Hematopoietic multipotent progenitor cell treated with erythropoietin and hydrocortisone succinate and interleukin-3 and kit ligand, for 6 days (in vitro differentiated cells): ENCODE data around the gene P2RX1.
"Not testable (repeated sequence)": the region's sequence is repeated elsewhere in the genome, so short reads cannot be mapped to it uniquely, and the experiment has no call there.

Source experiments
- DNase-seq: peaks from one replicate; pipeline ENCODE4 v3.0.0-alpha.2; 2015

The P2RX1 gene

DNA sequence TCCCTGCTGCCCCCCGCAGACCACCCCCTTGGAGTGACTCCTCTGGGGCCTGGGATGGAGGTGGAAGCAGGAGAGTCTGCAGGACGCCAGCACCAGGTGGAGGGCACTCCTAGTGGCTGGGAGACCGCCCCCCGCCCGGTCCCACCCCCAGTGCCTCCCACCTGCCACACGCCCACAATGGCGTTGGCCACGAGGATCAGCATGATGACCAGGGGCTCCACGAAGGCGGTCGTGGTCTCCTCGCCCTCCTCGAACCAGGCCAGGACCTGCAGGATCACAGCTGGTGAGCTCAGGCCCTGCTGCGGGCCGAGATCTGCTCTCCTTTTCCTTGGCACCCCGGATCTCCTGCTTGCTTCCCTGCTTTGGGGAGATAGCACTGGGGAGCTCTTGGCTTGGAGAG, 35.2 kb upstream of the P2RX1 start:
- DNase-seq: no peak

DNA sequence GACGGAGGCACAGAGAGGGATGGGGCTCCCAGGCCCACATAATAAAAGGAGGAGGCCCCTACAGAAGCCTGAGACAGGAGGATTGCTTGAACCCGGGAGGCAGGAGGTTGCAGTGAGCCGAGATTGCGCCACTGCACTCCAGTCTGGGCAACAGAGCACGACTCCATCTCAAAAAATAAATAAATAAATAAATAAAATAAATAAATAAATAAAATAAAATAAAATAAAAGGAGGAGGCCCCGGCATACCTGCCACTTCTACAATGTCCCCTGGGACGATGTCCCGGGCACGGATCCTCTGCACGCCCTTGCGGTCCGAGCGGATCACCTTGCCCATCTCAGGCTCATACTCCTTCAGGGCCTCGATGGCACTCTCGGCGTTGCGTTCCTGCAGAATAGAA, 34.7 kb upstream of the P2RX1 start:
- DNase-seq: no peak

DNA sequence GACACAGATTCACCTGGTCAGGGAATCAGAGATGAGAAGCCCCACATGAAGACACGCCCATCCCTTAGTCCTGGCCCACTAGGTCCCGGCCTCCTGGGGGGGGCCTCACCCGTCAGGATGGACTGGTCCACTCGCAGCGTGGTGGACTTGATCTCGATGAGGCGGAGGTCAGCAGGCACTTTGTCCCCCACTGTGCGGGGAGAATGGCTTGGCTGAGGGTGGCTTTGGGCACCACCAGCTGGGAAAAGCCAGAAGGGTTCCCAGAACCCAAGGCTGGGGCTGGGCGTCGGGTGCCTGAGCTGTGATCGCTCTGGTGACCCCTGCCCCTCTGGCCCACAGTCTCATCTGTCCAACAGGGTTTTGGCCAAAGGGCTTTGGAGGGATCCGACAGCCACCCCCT, 34.3 kb upstream of the P2RX1 start:
- DNase-seq: no peak

DNA sequence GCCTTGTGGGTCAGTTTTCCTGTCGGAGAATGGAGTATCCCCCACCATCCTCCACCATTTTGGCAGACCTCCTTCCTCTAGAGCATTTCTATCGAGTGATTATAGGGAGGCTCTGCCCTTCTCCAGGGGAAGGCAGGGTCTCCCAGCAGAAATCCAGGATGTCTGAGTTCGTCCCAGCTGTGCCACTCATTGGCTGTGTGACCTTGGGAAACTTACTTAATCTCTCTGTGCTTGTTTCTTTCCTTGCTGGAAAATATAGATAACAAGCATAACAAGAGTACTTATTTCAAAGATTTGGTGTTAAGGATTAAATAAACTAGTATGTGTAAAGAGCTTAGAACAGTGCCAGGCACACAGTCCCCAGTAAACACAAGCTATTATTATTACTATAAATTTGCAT, 33.2 kb upstream of the P2RX1 start:
- no peak for DNase-seq

DNA sequence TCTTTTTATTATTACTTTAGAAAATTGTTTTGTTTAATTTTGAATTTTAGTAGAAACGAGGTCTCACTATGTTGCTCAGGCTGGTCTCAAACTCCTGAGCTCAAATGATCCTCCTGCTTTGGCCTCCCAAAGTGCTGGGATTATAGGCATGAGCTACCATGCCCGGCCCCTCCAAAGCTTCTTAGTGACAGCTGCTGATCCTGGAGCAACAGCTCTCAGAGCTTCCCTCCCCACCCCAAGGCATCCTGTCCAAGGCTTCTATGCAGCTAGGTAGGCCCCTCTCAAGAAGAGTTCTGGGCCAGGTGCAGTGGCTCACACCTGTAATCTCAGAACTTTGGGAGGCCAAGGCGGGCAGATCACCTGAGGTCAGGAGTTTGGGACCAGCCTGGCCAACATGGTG, 32.3 kb upstream of the P2RX1 start:
- not testable (repeated sequence) for DNase-seq

DNA sequence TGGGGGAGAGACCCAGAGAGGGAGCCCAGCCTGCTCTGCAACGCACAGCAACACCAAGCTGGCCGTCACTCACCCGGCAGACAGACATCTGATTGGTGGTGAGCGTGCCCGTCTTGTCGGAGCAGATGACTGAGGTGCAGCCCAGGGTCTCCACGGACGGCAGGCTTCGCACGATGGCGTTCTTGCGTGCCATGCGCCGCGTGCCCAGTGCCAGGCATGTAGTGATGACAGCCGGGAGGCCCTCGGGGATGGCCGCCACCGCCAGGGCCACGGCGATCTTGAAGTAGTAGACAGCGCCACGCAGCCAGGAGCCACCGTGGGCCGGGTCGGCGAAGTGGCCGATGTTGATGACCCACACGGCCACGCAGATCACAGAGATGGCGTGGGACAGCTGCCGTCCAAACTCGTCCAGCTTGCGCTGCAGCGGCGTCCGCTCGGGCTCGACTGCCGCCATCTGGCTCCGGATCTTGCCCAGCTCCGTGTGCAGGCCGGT, 31.1 kb upstream of the P2RX1 start:
- no peak for DNase-seq

DNA sequence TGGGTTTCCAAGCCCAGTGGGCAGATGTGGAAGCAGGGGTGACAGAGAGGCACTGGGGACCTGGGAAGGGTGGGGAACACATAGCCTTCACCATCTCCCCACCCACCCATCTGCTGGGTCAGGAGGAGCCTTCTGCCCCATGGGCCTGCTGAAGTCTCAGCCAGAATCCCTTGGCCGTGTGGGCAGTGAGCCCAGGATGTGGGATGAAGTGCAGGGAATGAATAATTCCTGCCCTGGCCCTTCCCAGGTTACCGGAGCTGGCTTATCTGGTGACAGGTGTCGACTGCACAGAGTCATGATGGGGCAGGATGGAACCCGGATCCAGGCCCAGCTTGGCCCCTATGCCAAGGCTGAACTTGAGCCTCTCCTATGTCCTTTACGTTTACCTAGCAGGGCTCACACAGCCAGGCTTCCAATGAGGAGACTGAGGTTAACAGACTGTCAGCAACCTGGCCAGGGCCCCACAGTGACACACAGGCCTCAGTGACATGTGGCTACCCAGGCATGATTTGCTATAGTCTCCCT, 30.5 kb upstream of the P2RX1 start:
- no peak for DNase-seq

DNA sequence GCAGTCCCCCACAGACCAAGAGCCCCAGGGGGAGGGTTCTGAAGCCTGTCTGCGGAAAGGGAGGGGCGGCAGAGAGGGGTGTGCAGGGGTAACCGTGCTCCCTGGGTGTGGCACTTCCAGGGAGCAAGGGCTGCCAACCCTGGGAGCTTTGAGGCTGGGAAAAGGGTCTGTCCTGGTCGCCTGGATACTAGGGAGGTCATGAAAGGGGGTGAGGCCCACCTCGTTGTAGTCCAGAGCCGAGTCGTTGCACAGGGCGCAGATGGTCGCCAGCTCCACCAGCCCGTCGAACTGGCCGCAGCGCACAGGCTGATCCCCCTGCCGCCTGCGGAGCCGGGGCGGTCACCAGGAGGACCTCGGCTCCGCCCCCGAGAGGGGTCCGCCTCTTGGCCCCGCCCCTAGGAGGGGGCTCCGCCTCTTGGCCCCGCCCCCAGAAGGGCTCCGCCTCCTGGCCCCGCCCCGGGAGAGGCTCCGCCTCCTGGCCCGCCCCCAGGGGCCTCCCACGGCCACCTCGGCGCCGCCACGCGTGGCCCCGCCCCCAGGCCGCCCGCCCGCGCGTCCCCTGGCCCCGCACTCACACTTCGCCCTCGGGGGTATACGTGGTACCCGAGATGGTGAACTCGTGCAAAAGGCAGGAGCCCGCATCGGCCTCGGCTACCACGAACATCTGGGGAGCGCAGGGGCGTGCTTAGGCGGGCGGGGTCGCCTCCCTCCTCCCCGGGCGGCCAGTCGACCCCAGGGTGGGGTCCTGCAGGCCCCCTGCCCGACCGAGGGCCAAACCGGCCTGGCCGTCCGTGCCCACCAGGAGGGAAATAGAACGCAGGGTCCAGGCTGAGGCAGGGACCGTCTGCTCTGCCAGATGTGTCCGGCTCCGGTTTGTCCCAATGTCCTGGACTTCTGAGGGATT, 28.5 kb upstream of the P2RX1 start:
- peak; percentile 54 for DNase-seq

DNA sequence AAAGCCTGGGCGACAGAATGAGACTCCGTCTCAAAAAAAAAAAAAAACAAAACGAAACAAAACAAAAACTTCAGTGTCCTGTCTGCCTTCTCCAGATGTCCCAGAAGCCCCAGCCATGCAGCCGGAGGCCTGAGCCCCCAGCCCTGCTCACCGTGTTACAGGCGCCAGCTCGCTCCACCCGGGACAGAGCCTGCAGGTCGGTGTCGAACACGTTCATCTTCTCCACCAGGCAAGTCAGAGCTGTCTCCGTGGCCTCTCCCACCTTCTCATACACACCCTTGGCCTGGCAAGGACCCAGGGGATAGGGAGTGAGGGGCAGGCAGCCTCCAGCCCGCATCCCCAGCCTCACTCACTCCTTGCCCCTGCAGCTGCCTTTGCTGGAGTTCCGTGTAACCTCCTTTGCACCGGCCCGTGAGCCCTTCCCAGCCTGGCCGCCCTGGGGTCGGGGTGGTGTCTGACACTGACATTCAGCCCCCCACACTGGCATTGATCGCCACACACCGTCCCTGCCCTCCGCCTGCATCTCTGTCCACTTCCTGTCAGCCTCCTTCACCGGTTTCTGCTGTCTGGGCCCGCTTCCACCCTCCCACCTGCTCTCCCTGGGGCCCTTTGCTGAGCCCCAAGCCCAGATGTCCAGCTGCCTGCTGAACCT, 27.1 kb upstream of the P2RX1 start:
- DNase-seq: no peak

DNA sequence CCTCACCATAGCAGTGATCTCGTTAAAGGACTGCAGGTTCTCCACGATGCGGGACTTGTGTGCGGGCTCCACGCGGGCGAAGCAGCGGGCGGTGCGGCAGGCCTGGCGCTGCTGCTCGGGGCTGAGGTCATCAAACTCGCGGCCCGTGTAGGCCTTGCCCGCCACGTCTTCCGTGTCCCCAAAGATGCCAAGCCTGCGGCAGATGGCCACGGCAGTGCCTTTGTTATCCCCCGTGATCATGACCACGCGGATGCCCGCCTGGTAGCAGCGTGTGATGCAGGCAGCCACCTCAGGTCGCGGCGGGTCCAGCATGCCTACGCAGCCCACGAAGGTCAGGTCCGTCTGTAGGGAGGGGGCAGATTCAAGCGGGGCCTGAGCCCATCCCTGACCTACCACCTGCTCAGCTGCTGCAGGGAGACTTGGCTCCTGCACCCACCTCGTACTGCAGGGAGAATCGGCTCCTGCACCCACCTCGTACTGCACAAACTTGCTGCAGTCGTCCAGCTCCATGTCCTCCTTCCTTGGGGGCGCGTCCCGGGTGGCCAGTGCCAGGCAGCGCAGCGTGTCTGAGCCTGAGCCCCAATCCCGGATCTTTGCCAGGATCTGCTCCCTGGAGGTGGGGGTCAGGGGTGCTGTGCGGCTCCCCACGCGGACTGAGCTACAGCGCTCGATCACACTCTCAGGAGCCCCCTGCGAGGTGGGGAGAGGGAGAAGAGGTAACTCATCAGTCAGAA, 24.9 kb upstream of the P2RX1 start:
- DNase-seq: no peak

DNA sequence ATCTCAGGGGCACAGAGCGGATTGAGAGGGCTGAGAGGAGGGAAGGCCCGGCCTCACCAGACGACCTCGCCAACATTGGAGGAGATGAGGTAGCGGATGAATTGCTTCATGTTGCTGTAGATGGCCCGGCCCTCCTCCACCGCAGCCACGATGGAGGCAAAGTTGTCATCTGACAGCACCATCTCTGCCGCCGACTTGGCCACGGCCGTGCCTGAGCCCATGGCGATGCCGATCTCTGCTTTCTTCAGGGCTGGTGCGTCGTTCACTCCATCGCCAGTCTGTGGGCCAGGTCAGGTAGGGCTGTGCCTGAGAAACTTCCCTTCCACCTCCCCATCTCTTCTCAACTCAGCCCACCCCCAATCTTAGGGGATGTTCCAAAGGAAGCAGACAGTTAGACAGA, 21.1 kb upstream of the P2RX1 start:
- no peak for DNase-seq

DNA sequence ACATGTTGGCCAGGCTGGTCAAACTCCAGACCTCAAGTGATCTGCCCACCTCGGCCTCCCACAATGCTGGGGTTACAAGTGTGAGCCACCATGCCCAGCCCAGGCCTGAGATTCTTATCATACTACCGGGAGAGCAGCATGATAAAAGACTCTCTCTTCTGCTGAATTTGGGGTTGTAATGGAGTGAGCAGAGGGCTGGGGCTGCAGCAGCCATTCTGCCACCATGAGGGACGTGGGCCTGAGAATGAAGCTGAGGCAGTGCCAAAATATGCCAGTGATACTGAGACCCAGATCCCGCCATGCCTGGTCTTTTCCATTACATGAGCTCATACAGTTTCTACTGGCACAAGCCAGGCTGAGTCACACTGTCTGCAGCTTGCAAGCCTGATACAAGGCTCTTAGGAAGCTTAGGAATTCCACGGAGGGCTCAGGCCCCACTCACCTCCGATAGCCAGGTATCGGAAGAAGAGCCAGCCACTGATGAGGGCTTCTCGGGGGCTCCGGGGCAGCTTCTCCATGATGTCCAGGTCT, 19.6 kb upstream of the P2RX1 start:
- DNase-seq: no peak

DNA sequence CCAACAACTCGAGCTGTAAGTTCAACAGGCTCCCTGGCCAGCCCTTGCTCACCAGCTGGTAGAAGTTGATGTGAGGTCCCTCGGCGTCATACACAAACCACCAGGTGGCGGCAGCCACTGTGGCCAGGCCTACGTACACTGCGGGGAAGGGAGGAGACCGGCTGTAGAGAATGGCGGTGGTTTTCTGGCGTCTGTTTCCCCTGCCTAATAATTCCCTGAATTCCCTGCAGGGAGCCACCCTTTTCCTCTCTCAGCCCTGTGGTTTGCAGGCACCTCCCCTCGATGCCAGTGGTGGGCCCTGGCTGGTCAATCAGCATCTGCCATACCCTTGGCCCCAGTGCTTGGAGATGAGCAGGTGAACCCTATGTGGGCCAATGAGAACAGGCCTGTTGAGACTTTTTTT, 18.9 kb upstream of the P2RX1 start:
- DNase-seq: peak; percentile 93

DNA sequence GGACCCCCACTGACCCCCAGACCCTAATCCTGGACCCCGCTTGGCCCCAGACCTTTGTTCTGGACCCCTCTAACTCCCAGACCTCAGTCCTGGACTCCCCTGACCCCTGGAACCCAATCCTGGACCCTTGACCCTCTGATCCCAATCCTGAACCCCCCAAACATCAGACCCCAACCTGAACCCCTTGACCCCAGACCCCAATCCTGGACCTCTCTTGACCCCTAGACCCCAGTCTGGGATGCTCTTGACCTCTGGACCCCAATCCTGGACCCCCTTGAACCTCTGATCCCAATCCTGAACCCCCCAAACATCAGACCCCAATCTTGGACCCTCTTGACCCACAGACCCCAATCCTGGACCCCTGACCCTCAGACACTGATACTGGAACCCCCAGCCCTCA, 13.5 kb upstream of the P2RX1 start:
- DNase-seq: no peak

DNA sequence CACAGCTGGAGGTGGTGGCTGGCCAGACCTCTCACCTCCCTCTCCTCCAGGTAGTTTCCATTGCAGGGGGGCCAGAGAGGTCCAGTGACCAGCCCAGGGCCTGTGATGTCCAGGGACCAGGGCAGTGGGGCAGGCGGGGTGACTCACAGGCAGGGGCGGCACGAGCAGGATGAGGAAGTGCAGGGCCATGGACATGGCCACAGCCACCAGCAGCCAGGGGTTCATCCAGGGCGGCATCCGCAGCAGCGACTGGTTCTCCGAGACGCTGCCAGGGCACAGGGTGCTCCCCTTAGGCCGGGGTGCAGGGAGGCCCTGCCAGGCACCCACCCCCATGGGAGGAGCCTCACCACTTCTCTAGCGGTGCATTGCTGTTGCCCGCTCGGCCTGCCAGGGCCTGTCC, 12.9 kb upstream of the P2RX1 start:
- DNase-seq: no peak

DNA sequence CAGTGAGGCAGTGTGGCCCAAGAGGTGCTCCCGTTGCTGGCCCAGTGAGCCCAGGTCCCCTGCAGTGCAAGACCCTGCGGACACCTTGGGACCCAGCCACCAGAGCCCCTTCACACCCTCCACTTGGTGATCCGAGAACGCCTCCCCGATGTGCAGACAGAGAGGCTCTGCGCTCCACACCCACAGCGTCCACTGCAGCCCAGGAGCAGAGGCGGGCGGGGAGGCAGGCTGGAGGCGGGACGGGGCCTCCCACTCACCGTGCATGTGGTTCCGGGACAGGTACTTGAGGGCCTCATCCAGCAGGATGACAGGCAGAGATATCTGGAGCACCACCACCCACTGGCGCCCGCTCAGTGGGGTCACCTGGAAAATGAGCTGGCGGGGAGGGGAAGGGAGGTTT, 12.1 kb upstream of the P2RX1 start:
- no peak for DNase-seq

DNA sequence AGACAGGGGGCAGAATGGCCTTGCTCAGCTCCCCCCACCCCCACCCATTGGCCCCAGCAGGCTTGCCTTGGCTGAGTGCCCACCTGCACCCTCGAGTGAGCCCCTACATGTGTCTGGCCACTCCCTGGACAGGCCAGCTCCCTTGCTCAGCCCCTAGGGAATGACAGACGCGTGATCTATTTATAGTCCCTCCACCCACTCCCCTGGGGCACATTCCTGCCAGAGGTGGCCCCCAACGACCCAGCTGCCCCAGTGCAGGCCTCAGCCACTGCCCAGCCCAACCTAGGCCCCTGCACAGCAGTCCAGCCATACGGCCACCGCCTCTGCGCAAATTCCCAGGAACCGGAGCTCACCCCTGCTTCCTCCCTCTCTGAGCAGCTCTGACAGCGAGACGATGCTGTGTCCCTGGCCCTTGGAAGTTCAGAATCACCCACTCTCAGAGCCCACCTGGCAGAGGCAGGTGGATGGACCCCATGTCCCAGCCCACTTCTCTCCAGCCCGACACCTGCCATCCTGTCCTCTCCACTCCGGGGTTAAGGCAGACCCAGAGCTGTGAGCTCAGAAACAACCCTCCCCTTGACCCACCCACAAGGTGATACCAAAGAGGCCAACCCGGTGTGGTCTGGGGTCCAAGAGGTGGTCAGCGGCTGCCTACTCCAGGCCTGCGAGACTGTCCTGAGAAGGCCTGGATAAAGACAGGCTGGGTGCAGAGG, 11.5 kb upstream of the P2RX1 start:
- DNase-seq: no peak

DNA sequence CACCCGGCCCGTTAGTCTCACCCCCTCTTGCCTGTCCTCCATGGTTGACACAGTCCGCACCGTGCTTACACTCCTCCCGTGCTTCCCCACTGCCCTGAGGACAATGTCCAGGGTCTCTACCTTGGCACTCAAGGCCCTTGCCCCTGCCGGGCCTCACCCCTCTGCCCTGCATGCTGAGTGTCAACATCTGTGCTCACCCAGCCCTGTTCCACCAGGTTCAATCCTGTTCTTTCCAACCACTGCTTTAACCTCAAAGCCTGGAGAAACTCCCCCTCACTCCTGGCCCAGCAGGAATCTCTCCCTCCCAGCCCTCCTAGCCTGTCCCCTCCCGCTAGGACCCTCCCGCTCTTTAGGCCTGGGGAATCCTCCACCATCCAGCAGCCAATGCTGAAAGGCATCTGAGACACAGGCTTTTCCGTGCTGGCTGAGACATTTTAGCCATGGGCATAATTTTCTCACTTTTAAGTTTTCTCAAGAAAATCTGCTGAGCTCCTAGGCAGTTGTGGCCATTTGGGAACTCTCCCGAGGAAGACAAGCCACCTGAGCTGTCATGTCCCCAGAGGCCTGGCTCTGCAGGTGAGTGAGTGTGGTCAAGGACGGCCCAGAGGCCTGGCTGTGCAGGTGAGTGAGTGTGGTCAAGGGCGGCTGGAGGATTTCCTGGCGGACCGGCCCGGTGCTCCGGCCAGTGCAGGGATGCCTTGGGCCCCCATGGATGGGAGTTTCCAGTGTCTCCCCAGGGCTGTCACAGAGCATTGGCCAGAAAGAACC, 10.8 kb upstream of the P2RX1 start:
- no peak for DNase-seq

DNA sequence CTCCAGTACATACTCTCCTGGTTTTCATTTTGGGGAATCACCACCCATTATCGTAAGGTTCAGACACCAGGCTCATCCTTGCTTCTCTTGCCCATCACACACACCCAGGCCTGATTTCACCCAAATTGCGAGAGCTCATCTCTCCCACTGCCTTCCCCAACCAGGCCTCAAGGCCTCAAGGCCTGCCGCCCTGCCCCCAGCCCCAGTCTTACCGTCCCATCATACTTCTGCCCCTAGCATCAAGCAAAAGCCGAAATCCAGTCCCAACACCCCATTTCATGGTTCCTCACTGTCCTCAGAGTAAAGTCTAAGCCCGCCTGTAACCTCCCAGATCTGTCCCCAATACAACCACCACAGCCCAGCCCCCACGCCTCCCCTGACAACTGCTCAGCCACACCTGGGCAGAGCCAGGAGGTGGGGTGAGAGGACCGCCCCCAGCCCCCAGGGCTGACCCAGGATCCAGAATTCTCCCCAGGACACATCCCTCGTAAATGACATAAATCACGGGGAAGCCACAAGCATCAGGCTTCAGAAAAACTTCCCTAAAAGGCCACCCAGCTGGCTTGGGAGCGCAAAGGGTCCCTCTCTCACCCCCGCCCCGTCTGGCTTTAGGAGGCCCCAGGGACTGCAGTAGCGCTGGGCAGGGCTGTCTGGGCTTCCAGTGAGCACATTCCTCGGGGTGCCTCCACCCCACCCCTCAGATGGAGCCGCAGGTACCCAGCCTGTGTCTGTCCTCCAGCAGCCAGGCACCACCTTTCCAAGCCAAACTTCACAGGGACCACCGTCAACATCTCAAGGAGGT, 9.6 kb upstream of the P2RX1 start:
- no peak for DNase-seq

DNA sequence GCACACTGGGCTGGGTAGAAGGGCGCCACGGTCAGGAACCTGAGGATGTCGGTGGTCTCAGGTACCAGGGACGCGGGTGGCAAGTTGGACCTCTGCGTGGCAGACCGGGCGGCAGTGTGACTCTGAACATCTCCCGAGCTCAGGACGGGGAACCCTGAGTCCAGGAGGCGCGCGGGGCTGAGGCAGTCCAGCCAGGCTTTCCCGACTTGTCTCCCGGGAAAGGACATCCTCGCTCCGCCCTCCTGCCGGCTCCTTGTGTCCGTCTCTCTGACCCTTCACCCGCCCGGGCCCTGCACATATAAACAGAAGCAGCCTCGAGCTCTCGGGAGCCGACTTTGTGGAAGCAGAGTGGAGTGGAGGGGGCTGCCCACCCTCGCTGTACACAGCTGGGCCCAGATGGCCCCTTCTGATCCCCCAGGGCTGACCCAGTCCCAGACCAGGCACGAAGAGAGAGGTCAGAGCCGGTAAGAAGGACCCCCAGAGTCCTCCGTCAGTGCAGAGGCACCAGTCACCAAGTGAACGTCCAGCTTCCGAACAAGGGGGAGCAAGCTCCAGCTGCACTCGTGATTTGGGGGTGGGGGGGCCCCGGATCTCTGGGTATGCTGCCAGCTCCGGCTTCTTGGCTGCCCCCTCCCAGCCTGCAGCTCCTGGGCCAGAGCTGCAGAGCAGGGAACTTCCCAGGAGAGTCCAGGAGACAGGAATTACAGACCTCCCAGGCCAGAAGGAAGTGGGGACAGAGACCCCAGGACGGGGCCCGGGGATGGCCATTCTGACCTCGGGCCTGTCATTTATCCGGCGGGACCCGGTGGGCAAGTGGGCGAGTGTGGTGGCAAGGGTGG, 8.5 kb upstream of the P2RX1 start:
- no peak for DNase-seq
